ENCODE results near the gene TMEM219.
A peak's percentile ranks its signal among the peaks of the same experiment; 100 is the strongest.
"Not testable (repeated sequence)": the region's sequence is repeated elsewhere in the genome, so short reads cannot be mapped to it uniquely, and the experiment has no call there.

Gene TMEM219

GRCh38 chr16:30006659-30007377 is 44.9 kb downstream of the TMEM219 start:
- intact Hi-C loops (cut with DNase I), result no loop called here
- DNase-seq, result peak in 2 of 10 donors; percentile 55 to 77

GRCh38 chr16:30007378-30007895 is 45.6 kb downstream of the TMEM219 start:
- DNase-seq, result no peak
- intact Hi-C loops (cut with DNase I), result no loop called here

GRCh38 chr16:30009085-30009862 is 47.4 kb downstream of the TMEM219 start:
- intact Hi-C loops (cut with DNase I), result no loop called here
- peak in 2 of 10 donors; percentile 42 to 88 for DNase-seq

- intact Hi-C loops (cut with DNase I), result no loop called here
- DNase-seq, result peak in 2 of 10 donors; percentile 77 to 85
Measured at GRCh38 chr16:30009990-30010843, 48.3 kb downstream of the TMEM219 start.

- intact Hi-C loops (cut with DNase I), result no loop called here
- DNase-seq, result peak in 4 of 10 donors; percentile 46 to 88 (median 86)
Measured at GRCh38 chr16:30010844-30011713, 49.2 kb downstream of the TMEM219 start, which contains the start of gene DOC2A. Gene DOC2A (minus strand): TSS chr16:30011027. CDS start chr16:30010222, 805 bp downstream.

- peak in 1 of 10 donors; percentile 85 for DNase-seq
- intact Hi-C loops (cut with DNase I), result no loop called here
Measured at GRCh38 chr16:30011714-30012504, 50.0 kb downstream of the TMEM219 start.

GRCh38 chr16:30012598-30012997 is 50.7 kb downstream of the TMEM219 start:
- intact Hi-C loops (cut with DNase I), result not testable (repeated sequence)
- peak in 1 of 10 donors; percentile 66 for DNase-seq

GRCh38 chr16:30015450-30015849 is 53.6 kb downstream of the TMEM219 start:
- intact Hi-C loops (cut with DNase I); DNase-seq: not testable (repeated sequence)

GRCh38 chr16:30016555-30017276 is 54.8 kb downstream of the TMEM219 start:
- intact Hi-C loops (cut with DNase I), result no loop called here

GRCh38 chr16:30017277-30017656 is 55.4 kb downstream of the TMEM219 start:
- intact Hi-C loops (cut with DNase I), result no loop called here
- no peak for DNase-seq

More at GRCh38 chr16:30016555-30017276, 54.8 kb downstream of the TMEM219 start:
- peak in 1 of 10 donors; percentile 2 for DNase-seq

- DNase-seq, result peak in 1 of 10 donors; percentile 1
- intact Hi-C loops (cut with DNase I), result not testable (repeated sequence)
Measured at GRCh38 chr16:30017937-30018336, 56.1 kb downstream of the TMEM219 start.

GRCh38 chr16:30018731-30019158 is 56.9 kb downstream of the TMEM219 start:
- intact Hi-C loops (cut with DNase I), result no loop called here
- DNase-seq, result peak in 2 of 10 donors; percentile 71 to 81
